HL-60 (cell line): ENCODE data around the gene DCTN5.

Experiments
- DNase-seq, 2 experiments: peaks; one replicate each; pipeline ENCODE4 v3.0.0-alpha.2; 2010 to 2020; ENCODE audit warnings: low read depth in 1 of 2, low spot score in 1 of 2
- H3K27ac ChIP-seq: fragments of 250-450 bp; sonication (Bioruptor Pico); replicated peaks from 2 replicates; pipeline ENCODE4 v1.5.1; 2020; ENCODE audit warnings: mild to moderate bottlenecking, moderate library complexity
- H3K27me3 ChIP-seq: fragments of 250-450 bp; sonication (Bioruptor Pico); 2 replicates; pipeline ENCODE4 v1.5.1; 2021; ENCODE audit warnings: mild to moderate bottlenecking, moderate library complexity; ENCODE audit not compliant: insufficient read depth, poor library complexity, severe bottlenecking
- H3K4me3 ChIP-seq: replicated peaks from 2 replicates; pipeline ENCODE4 v1.5.1; 2011; ENCODE audit warnings: mild to moderate bottlenecking, control low read depth, low read length; ENCODE audit not compliant: insufficient read depth
- CTCF ChIP-seq: IDR thresholded peaks from one replicate; pipeline ENCODE4 v1.5.1; 2011; ENCODE audit warnings: low read length, control low read depth, inconsistent platforms; ENCODE audit not compliant: insufficient read depth
- GABPA ChIP-seq: IDR thresholded peaks from 2 replicates; pipeline ENCODE4 v1.6.1; 2012; ENCODE audit warnings: low read depth
- POLR2AphosphoS5 ChIP-seq: IDR thresholded peaks from 2 replicates; pipeline ENCODE4 v1.6.1; 2012; ENCODE audit warnings: low read depth
- REST ChIP-seq: IDR thresholded peaks from 2 replicates; pipeline ENCODE4 v1.6.1; 2012; ENCODE audit warnings: low read depth; ENCODE audit not compliant: insufficient replicate concordance
- SPI1 ChIP-seq: IDR thresholded peaks from 2 replicates; pipeline ENCODE4 v1.6.1; 2012; ENCODE audit warnings: low read depth, mild to moderate bottlenecking, borderline replicate concordance

Gene DCTN5

GRCh38 chr16:23700509-23700908, 59.2 kb downstream of the DCTN5 start:
- H3K27ac ChIP-seq = no peak overlapping the region
- H3K4me3 ChIP-seq = no peak overlapping the region
- no peaks in the 10 kb centered on the region for H3K27me3 ChIP-seq
- TF ChIP-seq SPI1 (no peak), REST (no peak), POLR2AphosphoS5 (no peak), CTCF (no peak), GABPA (no peak)
- DNase-seq = no peak

- Histone ChIP-seq H3K27me3 (no peaks in the 10 kb centered on the region), H3K4me3 (no peak overlapping the region), H3K27ac (no peak overlapping the region)
- no peak for TF ChIP-seq POLR2AphosphoS5
- TF ChIP-seq GABPA = no peak
- TF ChIP-seq REST = peak; percentile 80
- TF ChIP-seq SPI1 = no peak
- no peak for TF ChIP-seq CTCF
- no peak for DNase-seq
Measured at GRCh38 chr16:23701045-23701444, 59.8 kb downstream of the DCTN5 start.

- H3K4me3 ChIP-seq = no peak overlapping the region
- TF ChIP-seq SPI1 = no peak
- TF ChIP-seq CTCF = no peak
- no peak for TF ChIP-seq POLR2AphosphoS5
- no peak for TF ChIP-seq GABPA
- TF ChIP-seq REST = no peak
- no peaks in the 10 kb centered on the region for H3K27me3 ChIP-seq
- no peak for DNase-seq
- no peak overlapping the region for H3K27ac ChIP-seq
Measured at GRCh38 chr16:23702951-23703350, 61.7 kb downstream of the DCTN5 start.
